ENCODE measurements around the gene MAST4.

MAST4 gene

DNA sequence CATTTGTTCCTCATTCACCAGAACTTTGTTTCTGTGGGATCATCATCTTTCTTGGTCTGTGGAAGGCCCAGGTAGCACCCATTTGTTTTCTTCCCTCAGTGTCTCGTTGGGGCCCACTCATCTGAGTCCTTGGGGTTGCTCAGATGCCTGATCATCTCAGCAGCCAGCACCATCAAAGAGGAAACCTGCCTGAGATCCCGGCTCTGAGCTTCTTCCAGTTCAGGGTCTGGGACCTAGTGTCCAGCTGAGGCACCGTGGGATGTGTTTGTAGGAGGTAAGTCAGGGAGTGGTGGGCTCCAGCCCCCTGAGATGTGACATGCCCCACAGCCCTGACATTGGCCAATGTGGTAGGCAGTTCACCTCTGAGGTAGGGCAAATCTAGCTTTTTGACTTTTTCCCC is 609.8 kb downstream of the MAST4 start:
- no peak for DNase-seq (ENCODE audit: low read depth in 1 of 2, low spot score in 1 of 2)
- Histone ChIP-seq H3K27me3 (ENCODE audit: insufficient read depth, poor library complexity, severe bottlenecking) (no peaks in the 10 kb centered on the region), H3K27ac (replicated peaks) (no peak overlapping the region), H3K4me3 (replicated peaks; ENCODE audit: insufficient read depth, low read length) (no peak overlapping the region)
- TF ChIP-seq POLR2AphosphoS5 (IDR thresholded peaks at IDR 0.05; ENCODE audit: low read depth) = no peak
- TF ChIP-seq, protein P1, sequence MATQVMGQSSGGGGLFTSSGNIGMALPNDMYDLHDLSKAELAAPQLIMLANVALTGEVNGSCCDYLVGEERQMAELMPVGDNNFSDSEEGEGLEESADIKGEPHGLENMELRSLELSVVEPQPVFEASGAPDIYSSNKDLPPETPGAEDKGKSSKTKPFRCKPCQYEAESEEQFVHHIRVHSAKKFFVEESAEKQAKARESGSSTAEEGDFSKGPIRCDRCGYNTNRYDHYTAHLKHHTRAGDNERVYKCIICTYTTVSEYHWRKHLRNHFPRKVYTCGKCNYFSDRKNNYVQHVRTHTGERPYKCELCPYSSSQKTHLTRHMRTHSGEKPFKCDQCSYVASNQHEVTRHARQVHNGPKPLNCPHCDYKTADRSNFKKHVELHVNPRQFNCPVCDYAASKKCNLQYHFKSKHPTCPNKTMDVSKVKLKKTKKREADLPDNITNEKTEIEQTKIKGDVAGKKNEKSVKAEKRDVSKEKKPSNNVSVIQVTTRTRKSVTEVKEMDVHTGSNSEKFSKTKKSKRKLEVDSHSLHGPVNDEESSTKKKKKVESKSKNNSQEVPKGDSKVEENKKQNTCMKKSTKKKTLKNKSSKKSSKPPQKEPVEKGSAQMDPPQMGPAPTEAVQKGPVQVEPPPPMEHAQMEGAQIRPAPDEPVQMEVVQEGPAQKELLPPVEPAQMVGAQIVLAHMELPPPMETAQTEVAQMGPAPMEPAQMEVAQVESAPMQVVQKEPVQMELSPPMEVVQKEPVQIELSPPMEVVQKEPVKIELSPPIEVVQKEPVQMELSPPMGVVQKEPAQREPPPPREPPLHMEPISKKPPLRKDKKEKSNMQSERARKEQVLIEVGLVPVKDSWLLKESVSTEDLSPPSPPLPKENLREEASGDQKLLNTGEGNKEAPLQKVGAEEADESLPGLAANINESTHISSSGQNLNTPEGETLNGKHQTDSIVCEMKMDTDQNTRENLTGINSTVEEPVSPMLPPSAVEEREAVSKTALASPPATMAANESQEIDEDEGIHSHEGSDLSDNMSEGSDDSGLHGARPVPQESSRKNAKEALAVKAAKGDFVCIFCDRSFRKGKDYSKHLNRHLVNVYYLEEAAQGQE (IDR thresholded peaks at IDR 0.05; ENCODE audit: insufficient replicate concordance, low read depth) = no peak
- no peak for TF ChIP-seq SPI1 (IDR thresholded peaks at IDR 0.05; ENCODE audit: borderline replicate concordance, low read depth)
- TF ChIP-seq, protein P2, sequence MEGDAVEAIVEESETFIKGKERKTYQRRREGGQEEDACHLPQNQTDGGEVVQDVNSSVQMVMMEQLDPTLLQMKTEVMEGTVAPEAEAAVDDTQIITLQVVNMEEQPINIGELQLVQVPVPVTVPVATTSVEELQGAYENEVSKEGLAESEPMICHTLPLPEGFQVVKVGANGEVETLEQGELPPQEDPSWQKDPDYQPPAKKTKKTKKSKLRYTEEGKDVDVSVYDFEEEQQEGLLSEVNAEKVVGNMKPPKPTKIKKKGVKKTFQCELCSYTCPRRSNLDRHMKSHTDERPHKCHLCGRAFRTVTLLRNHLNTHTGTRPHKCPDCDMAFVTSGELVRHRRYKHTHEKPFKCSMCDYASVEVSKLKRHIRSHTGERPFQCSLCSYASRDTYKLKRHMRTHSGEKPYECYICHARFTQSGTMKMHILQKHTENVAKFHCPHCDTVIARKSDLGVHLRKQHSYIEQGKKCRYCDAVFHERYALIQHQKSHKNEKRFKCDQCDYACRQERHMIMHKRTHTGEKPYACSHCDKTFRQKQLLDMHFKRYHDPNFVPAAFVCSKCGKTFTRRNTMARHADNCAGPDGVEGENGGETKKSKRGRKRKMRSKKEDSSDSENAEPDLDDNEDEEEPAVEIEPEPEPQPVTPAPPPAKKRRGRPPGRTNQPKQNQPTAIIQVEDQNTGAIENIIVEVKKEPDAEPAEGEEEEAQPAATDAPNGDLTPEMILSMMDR (IDR thresholded peaks at IDR 0.05; ENCODE audit: insufficient read depth, low read length) = no peak
- no peak for TF ChIP-seq GABPA (IDR thresholded peaks at IDR 0.05; ENCODE audit: low read depth)

DNA sequence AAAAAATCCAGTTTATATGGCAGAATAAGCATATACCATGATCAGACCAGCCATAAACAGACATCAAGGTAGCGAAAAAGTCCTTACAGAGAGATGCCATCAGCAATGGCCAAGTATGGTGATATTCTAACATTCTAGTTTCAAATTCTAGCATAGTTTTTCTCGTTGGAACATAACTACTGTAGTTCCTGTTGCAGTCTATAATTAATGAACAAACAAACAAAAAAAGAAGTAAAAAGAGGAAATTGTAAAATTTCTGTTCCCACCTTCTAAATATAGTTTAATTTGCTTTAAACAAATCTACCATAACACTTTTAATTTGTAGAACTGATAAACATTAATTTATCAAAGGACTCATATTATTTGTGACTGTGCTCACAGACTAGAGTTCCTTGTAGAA is 610.3 kb downstream of the MAST4 start:
- H3K27ac ChIP-seq (replicated peaks) = no peak overlapping the region
- H3K27me3 ChIP-seq (ENCODE audit: insufficient read depth, poor library complexity, severe bottlenecking) = no peaks in the 10 kb centered on the region
- no peak overlapping the region for H3K4me3 ChIP-seq (replicated peaks; ENCODE audit: insufficient read depth, low read length)
- no peak for DNase-seq (ENCODE audit: low read depth in 1 of 2, low spot score in 1 of 2)
- TF ChIP-seq, protein P2 (IDR thresholded peaks at IDR 0.05; ENCODE audit: insufficient read depth, low read length) = no peak
- no peak for TF ChIP-seq GABPA (IDR thresholded peaks at IDR 0.05; ENCODE audit: low read depth)
- no peak for TF ChIP-seq SPI1 (IDR thresholded peaks at IDR 0.05; ENCODE audit: borderline replicate concordance, low read depth)
- TF ChIP-seq POLR2AphosphoS5 (IDR thresholded peaks at IDR 0.05; ENCODE audit: low read depth) = no peak
- TF ChIP-seq, protein P1 (IDR thresholded peaks at IDR 0.05; ENCODE audit: insufficient replicate concordance, low read depth) = no peak

DNA sequence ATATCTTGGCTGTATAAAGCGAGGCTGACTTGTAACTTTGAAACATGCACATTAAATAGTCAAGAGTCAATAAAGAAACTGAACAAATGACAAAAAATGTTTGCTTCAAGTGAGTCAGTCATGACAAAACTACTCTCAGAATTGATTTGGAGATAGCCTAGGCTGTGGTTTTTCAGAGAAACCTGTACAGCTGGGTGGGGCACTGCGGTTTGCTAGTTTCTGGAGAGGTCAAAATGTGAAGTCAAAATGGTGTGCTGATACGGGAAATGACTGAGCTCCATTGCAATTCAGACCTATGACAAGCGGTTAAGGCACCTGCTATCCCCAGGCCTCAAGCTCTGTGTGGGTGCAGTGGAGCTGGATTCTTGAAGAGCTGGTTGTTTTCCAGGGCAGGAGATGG is 610.7 kb downstream of the MAST4 start:
- H3K27me3 ChIP-seq (ENCODE audit: insufficient read depth, poor library complexity, severe bottlenecking) = no peaks in the 10 kb centered on the region
- no peak overlapping the region for H3K27ac ChIP-seq (replicated peaks)
- no peak overlapping the region for H3K4me3 ChIP-seq (replicated peaks; ENCODE audit: insufficient read depth, low read length)
- peak in 1 of 2 experiments; percentile 71 for DNase-seq (ENCODE audit: low read depth in 1 of 2, low spot score in 1 of 2)
- no peak for TF ChIP-seq SPI1 (IDR thresholded peaks at IDR 0.05; ENCODE audit: borderline replicate concordance, low read depth)
- no peak for TF ChIP-seq GABPA (IDR thresholded peaks at IDR 0.05; ENCODE audit: low read depth)
- TF ChIP-seq POLR2AphosphoS5 (IDR thresholded peaks at IDR 0.05; ENCODE audit: low read depth) = 0 out of 2 replicates have a peak, but pooled peaks have one; percentile 19

DNA sequence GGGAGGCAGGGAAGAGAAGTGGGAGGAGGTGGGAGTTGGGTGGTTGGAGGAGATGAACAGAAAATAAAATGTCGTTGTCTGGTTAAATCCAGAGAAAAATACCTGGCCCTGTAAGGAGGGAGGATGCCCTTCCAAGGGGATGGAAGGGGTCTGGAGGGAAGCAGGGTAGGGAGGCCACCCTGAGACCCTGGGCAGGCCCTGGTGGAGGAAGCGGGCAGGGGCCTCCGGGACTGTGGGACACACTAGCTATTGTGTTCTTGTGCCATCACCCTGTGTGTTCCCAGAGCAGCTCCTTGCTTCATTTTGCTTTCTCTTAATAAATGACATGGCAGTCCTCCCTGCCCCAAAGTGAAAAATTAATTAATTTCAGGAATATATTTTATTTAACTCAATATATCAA is 612.2 kb downstream of the MAST4 start:
- no peak for DNase-seq (ENCODE audit: low read depth in 1 of 2, low spot score in 1 of 2)
- Histone ChIP-seq H3K27me3 (ENCODE audit: insufficient read depth, poor library complexity, severe bottlenecking) (no peaks in the 10 kb centered on the region), H3K27ac (replicated peaks) (no peak overlapping the region), H3K4me3 (replicated peaks; ENCODE audit: insufficient read depth, low read length) (no peak overlapping the region)
- no peak for TF ChIP-seq GABPA (IDR thresholded peaks at IDR 0.05; ENCODE audit: low read depth)
- TF ChIP-seq SPI1 (IDR thresholded peaks at IDR 0.05; ENCODE audit: borderline replicate concordance, low read depth) = no peak
- TF ChIP-seq, protein P1 (IDR thresholded peaks at IDR 0.05; ENCODE audit: insufficient replicate concordance, low read depth) = no peak
- no peak for TF ChIP-seq POLR2AphosphoS5 (IDR thresholded peaks at IDR 0.05; ENCODE audit: low read depth)
- TF ChIP-seq, protein P2 (IDR thresholded peaks at IDR 0.05; ENCODE audit: insufficient read depth, low read length) = no peak
